Natural killer cell (primary cell): Measurements from ENCODE around the gene EFHC1. TPM values are rescaled to one million over a fixed set of nuclear protein-coding genes. Genes with fewer than 3 reads are reported as not detected.
"Not testable (repeated sequence)": the region's sequence is repeated elsewhere in the genome, so short reads cannot be mapped to it uniquely, and the experiment has no call there.

Source experiments
- ATAC-seq, 3 donors: fragments of 150-1000 bp in 2 of 3; fragments of 200-7000 bp in 1 of 3; cut with Tn5 transposase; 1 replicate in 1 of 3; 2 replicates in 2 of 3; pipeline ENCODE4 v1.10.0; 2021; ENCODE audit warnings: mild to moderate bottlenecking in 2 of 3, moderate library complexity in 2 of 3
- DNase-seq, 2 donors: peaks; one replicate each; pipeline versions ENCODE4 v3.0.0 to v3.0.0-alpha.2; 2013 to 2021; ENCODE audit warnings: mixed read lengths in 1 of 2
- H3K27ac ChIP-seq: one replicate; pipeline ENCODE4 v1.5.1; 2013; ENCODE audit warnings: mild to moderate bottlenecking, low read length
- H3K27me3 ChIP-seq: one replicate; pipeline ENCODE4 v1.6.1; 2013; ENCODE audit warnings: low read length; ENCODE audit not compliant: control insufficient read depth, insufficient read depth
- H3K36me3 ChIP-seq: one replicate; pipeline ENCODE4 v1.6.1; 2013; ENCODE audit warnings: low read length; ENCODE audit not compliant: control insufficient read depth, insufficient read depth
- H3K4me1 ChIP-seq: one replicate; pipeline ENCODE4 v1.6.1; 2013; ENCODE audit warnings: low read length; ENCODE audit not compliant: control insufficient read depth, insufficient read depth
- H3K4me3 ChIP-seq: one replicate; pipeline ENCODE4 v1.5.1; 2013; ENCODE audit warnings: low read length
- H3K9me3 ChIP-seq: one replicate; pipeline ENCODE4 v1.6.1; 2013; ENCODE audit warnings: low read length; ENCODE audit not compliant: control insufficient read depth, insufficient read depth
- H3K27ac Mint-ChIP-seq, 2 donors: one replicate each; pipeline ENCODE4 v1.8.0; 2022; ENCODE audit warnings: mild to moderate bottlenecking in 2 of 2, mixed read lengths in 2 of 2, moderate library complexity in 1 of 2
- H3K27me3 Mint-ChIP-seq, 2 donors: one replicate each; pipeline ENCODE4 v1.8.0; 2022; ENCODE audit warnings: low read depth in 2 of 2, mixed read lengths in 2 of 2
- H3K36me3 Mint-ChIP-seq: one replicate; pipeline ENCODE4 v1.8.0; 2022; ENCODE audit warnings: mixed read lengths
- H3K4me1 Mint-ChIP-seq, 2 donors: one replicate each; pipeline ENCODE4 v1.8.0; 2022; ENCODE audit warnings: mixed read lengths in 2 of 2
- H3K4me3 Mint-ChIP-seq: one replicate; pipeline ENCODE4 v1.8.0; 2022; ENCODE audit warnings: mild to moderate bottlenecking, moderate library complexity, mixed read lengths
- H3K9me3 Mint-ChIP-seq, 2 donors: one replicate each; pipeline ENCODE4 v1.8.0; 2022; ENCODE audit warnings: mixed read lengths in 2 of 2
- CTCF ChIP-seq: fragments of 200-600 bp; IDR thresholded peaks from one replicate; pipeline ENCODE4 v1.8.0; 2022; ENCODE audit warnings: antibody characterized with exemption
- WGBS: methylation state at CpG from one replicate; pipeline ENCODE4 v1.1.7; 2013; ENCODE audit warnings: missing lambda C conversion rate; ENCODE audit not compliant: insufficient coverage; 5-methylcytosine and 5-hydroxymethylcytosine counted together
- intact Hi-C: fragments of 100-400 bp; cut with micrococcal nuclease; formaldehyde crosslinking; loops from one replicate; pipeline ENCODE4 v1.14.2; 2022
- total RNA-seq, 4 donors: library from RNA; stranded (reverse); fragments of 120-200 nt in 1 of 4; gene quantifications; one replicate each; pipeline versions ENCODE4 v1.2.3 to v1.2.4, GENCODE V29; 2013 to 2022

The EFHC1 gene
- total RNA-seq, 3 donors from 2014 or later (not counting 1 experiment from before 2014, with no cell fraction given), result 10.7 to 20.9 (median 13.7) TPM

- Mint-ChIP-seq H3K4me3 (no peak overlapping the region), H3K4me1 (peaks cover 18 to 26% of the 10 kb centered on the region in 2 donors), H3K36me3 (no peaks in the 10 kb centered on the region), H3K27me3 (no peaks in the 10 kb centered on the region), H3K27ac (no peak overlapping the region), H3K9me3 (no peaks in the 10 kb centered on the region)
- peaks cover 3% of the 10 kb centered on the region for H3K36me3 ChIP-seq
- H3K27ac ChIP-seq, result no peak overlapping the region
- no peaks in the 10 kb centered on the region for H3K9me3 ChIP-seq
- TF ChIP-seq CTCF, result no peak
- DNase-seq (no peak), ATAC-seq (no peak)
- peaks cover 9% of the 10 kb centered on the region for H3K4me1 ChIP-seq
- intact Hi-C loops, result no loop called here
- H3K4me3 ChIP-seq, result no peak overlapping the region
- no peaks in the 10 kb centered on the region for H3K27me3 ChIP-seq
- WGBS, result 74% methylated on average over 3 of the region's 4 CpGs
Measured at GRCh38 chr6:52385074-52385473, 35.1 kb upstream of the EFHC1 start.

GRCh38 chr6:52388119-52388518 lies 32.0 kb upstream of the EFHC1 start:
- H3K27ac ChIP-seq, H3K27me3 Mint-ChIP-seq, ATAC-seq, H3K36me3 Mint-ChIP-seq, intact Hi-C loops, H3K27me3 ChIP-seq, DNase-seq, H3K4me3 Mint-ChIP-seq, H3K4me3 ChIP-seq, H3K36me3 ChIP-seq, H3K9me3 ChIP-seq, H3K9me3 Mint-ChIP-seq: not testable (repeated sequence)
- H3K4me1 ChIP-seq, result peaks cover 15% of the 10 kb centered on the region
- peaks cover 47 to 50% of the 10 kb centered on the region in 2 donors for H3K4me1 Mint-ChIP-seq
- 100% methylated on average over 1 of the region's 4 CpGs for WGBS
- H3K27ac Mint-ChIP-seq, result peak overlapping the region; percentile 96 to 98

GRCh38 chr6:52388790-52389189 lies 31.4 kb upstream of the EFHC1 start:
- Histone ChIP-seq H3K27me3 (no peaks in the 10 kb centered on the region), H3K27ac (no peak overlapping the region), H3K4me1 (peaks cover 17% of the 10 kb centered on the region), H3K4me3 (no peak overlapping the region), H3K36me3 (no peaks in the 10 kb centered on the region), H3K9me3 (no peaks in the 10 kb centered on the region)
- Mint-ChIP-seq H3K27me3 (no peaks in the 10 kb centered on the region), H3K27ac (peak overlapping the region; percentile 96 to 98), H3K4me1 (peaks cover 46 to 51% of the 10 kb centered on the region in 2 donors), H3K36me3 (no peaks in the 10 kb centered on the region), H3K4me3 (no peak overlapping the region), H3K9me3 (no peaks in the 10 kb centered on the region)
- ATAC-seq (no peak), DNase-seq (no peak)
- intact Hi-C loops, result no loop called here
- no peak for TF ChIP-seq CTCF
- 87% methylated on average over 4 of the region's 4 CpGs for WGBS

- Histone ChIP-seq H3K9me3 (no peaks in the 10 kb centered on the region), H3K27ac (peak overlapping the region; percentile 82), H3K27me3 (no peaks in the 10 kb centered on the region), H3K4me3 (no peak overlapping the region), H3K4me1 (peaks cover 20% of the 10 kb centered on the region), H3K36me3 (no peaks in the 10 kb centered on the region)
- no peaks in the 10 kb centered on the region for H3K9me3 Mint-ChIP-seq
- no peaks in the 10 kb centered on the region for H3K27me3 Mint-ChIP-seq
- WGBS, result 94% methylated on average over 1 of the region's 1 CpG
- peak overlapping the region; percentile 96 to 98 for H3K27ac Mint-ChIP-seq
- peak overlapping the region; percentile 91 for H3K4me3 Mint-ChIP-seq
- ATAC-seq (no peak), DNase-seq (peak in 1 of 2 donors; percentile 33)
- intact Hi-C loops, result no loop called here
- no peaks in the 10 kb centered on the region for H3K36me3 Mint-ChIP-seq
- no peak for TF ChIP-seq CTCF
- H3K4me1 Mint-ChIP-seq, result peaks cover 42 to 51% of the 10 kb centered on the region in 2 donors
Measured at GRCh38 chr6:52389264-52389625, 30.9 kb upstream of the EFHC1 start.
